ENCODE results near the gene ATRNL1. TPM values are rescaled to one million over a fixed set of nuclear protein-coding genes. Genes with fewer than 3 reads are reported as not detected.

Gene ATRNL1
- total RNA-seq, 1 experiment from 2014 or later, result 1.3 TPM

DNA sequence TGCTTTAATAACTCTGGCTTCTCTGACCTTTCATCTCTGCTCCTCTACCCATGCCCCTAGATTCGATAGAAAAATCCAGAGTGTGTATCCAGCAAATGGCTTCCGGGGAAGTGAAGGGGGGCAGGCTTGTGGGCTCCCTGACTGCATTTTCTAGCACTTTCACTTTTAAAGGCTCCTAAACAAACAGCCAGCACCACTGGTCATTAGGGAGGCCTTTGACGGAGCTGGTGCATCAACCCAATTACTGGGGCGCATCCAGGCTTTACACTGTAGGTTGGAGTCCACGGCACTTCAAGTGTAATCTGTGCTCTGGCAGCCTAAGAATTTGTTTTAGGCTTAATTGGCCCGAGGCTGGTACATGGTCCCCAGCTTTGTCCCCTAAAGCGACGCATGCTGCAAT lies 887.9 kb downstream of the ATRNL1 start:
- ChIA-PET CTCF (no interaction called here), RAD21 (ENCODE audit: low non-redundant PET in 1 of 2, low total read pairs in 2 of 2, uncharacterized antibody in 2 of 2, unreplicated experiment in 2 of 2) (no interaction called here), POLR2A (no interaction called here)
- H3K9me3 ChIP-seq (ENCODE audit: control insufficient read depth in 1 of 2, insufficient read depth in 1 of 2, low read depth in 1 of 2, low read length in 2 of 2), result no peaks in the 10 kb centered on the region
- no peak for TF ChIP-seq JUND (IDR thresholded peaks at IDR 0.05)
- no peak for TF ChIP-seq EZH2phosphoT487 (IDR thresholded peaks at IDR 0.05; ENCODE audit: borderline replicate concordance)
- no peak for TF ChIP-seq CEBPB (IDR thresholded peaks at IDR 0.05; ENCODE audit: low read depth)
- no peak for TF ChIP-seq POLR2A (IDR thresholded peaks at IDR 0.05; ENCODE audit: borderline replicate concordance, extremely low read depth, insufficient read depth, insufficient read length)
- TF ChIP-seq, protein P1, sequence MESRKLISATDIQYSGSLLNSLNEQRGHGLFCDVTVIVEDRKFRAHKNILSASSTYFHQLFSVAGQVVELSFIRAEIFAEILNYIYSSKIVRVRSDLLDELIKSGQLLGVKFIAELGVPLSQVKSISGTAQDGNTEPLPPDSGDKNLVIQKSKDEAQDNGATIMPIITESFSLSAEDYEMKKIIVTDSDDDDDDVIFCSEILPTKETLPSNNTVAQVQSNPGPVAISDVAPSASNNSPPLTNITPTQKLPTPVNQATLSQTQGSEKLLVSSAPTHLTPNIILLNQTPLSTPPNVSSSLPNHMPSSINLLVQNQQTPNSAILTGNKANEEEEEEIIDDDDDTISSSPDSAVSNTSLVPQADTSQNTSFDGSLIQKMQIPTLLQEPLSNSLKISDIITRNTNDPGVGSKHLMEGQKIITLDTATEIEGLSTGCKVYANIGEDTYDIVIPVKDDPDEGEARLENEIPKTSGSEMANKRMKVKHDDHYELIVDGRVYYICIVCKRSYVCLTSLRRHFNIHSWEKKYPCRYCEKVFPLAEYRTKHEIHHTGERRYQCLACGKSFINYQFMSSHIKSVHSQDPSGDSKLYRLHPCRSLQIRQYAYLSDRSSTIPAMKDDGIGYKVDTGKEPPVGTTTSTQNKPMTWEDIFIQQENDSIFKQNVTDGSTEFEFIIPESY (IDR thresholded peaks at IDR 0.05; ENCODE audit: extremely low read depth, insufficient replicate concordance, low read length), result no peak
- TF ChIP-seq, protein P2, sequence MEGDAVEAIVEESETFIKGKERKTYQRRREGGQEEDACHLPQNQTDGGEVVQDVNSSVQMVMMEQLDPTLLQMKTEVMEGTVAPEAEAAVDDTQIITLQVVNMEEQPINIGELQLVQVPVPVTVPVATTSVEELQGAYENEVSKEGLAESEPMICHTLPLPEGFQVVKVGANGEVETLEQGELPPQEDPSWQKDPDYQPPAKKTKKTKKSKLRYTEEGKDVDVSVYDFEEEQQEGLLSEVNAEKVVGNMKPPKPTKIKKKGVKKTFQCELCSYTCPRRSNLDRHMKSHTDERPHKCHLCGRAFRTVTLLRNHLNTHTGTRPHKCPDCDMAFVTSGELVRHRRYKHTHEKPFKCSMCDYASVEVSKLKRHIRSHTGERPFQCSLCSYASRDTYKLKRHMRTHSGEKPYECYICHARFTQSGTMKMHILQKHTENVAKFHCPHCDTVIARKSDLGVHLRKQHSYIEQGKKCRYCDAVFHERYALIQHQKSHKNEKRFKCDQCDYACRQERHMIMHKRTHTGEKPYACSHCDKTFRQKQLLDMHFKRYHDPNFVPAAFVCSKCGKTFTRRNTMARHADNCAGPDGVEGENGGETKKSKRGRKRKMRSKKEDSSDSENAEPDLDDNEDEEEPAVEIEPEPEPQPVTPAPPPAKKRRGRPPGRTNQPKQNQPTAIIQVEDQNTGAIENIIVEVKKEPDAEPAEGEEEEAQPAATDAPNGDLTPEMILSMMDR (IDR thresholded peaks at IDR 0.05 in 2 of 3, conservative IDR thresholded peaks at IDR 0.05 in 1 of 3; ENCODE audit: borderline replicate concordance in 1 of 3, insufficient read depth in 1 of 3, low read depth in 2 of 3, low read length in 2 of 3), result no peak
- TF ChIP-seq FOSL1 (IDR thresholded peaks at IDR 0.05; ENCODE audit: low read depth), result no peak
- no peak for TF ChIP-seq ZFX (IDR thresholded peaks at IDR 0.05)
- no peak for TF ChIP-seq SIN3A (IDR thresholded peaks at IDR 0.05; ENCODE audit: low read depth)
- no peak for TF ChIP-seq RAD21 (IDR thresholded peaks at IDR 0.05; ENCODE audit: low read depth)
- TF ChIP-seq, protein P3, sequence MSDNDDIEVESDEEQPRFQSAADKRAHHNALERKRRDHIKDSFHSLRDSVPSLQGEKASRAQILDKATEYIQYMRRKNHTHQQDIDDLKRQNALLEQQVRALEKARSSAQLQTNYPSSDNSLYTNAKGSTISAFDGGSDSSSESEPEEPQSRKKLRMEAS (IDR thresholded peaks at IDR 0.05), result no peak
- TF ChIP-seq SRF (IDR thresholded peaks at IDR 0.05; ENCODE audit: low read depth), result no peak
- TF ChIP-seq CBX3 (IDR thresholded peaks at IDR 0.05; ENCODE audit: low read depth), result no peak
- no peak for TF ChIP-seq SP1 (IDR thresholded peaks at IDR 0.05; ENCODE audit: low read depth)
- TF ChIP-seq, protein P4, sequence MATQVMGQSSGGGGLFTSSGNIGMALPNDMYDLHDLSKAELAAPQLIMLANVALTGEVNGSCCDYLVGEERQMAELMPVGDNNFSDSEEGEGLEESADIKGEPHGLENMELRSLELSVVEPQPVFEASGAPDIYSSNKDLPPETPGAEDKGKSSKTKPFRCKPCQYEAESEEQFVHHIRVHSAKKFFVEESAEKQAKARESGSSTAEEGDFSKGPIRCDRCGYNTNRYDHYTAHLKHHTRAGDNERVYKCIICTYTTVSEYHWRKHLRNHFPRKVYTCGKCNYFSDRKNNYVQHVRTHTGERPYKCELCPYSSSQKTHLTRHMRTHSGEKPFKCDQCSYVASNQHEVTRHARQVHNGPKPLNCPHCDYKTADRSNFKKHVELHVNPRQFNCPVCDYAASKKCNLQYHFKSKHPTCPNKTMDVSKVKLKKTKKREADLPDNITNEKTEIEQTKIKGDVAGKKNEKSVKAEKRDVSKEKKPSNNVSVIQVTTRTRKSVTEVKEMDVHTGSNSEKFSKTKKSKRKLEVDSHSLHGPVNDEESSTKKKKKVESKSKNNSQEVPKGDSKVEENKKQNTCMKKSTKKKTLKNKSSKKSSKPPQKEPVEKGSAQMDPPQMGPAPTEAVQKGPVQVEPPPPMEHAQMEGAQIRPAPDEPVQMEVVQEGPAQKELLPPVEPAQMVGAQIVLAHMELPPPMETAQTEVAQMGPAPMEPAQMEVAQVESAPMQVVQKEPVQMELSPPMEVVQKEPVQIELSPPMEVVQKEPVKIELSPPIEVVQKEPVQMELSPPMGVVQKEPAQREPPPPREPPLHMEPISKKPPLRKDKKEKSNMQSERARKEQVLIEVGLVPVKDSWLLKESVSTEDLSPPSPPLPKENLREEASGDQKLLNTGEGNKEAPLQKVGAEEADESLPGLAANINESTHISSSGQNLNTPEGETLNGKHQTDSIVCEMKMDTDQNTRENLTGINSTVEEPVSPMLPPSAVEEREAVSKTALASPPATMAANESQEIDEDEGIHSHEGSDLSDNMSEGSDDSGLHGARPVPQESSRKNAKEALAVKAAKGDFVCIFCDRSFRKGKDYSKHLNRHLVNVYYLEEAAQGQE (IDR thresholded peaks at IDR 0.05; ENCODE audit: low read depth), result no peak
- intact Hi-C loops (cut with micrococcal nuclease), result no loop called here
- H3K9ac ChIP-seq (ENCODE audit: low read length), result no peak overlapping the region
- no peak overlapping the region for H3K4me2 ChIP-seq (ENCODE audit: low read length)
- H4K20me1 ChIP-seq (ENCODE audit: insufficient read depth), result no peaks in the 10 kb centered on the region; the same call in 1 of the 2 replicates
- DNase-seq (ENCODE audit: low read depth, low spot score), result no peak
- H3K27ac ChIP-seq (ENCODE audit: low read depth, low read length), result no peak overlapping the region
- no peak overlapping the region for H2AFZ ChIP-seq (ENCODE audit: low read depth, low read length, poor library complexity, severe bottlenecking)
- no TSS peak for BruUV-seq (replicated peaks)
- H3K4me1 ChIP-seq (ENCODE audit: control insufficient read depth in 1 of 2, insufficient read depth in 2 of 2, low read length in 2 of 2), result no peaks in the 10 kb centered on the region
- no peak for ATAC-seq
- no peaks in the 10 kb centered on the region for H3K36me3 ChIP-seq (ENCODE audit: control insufficient read depth in 1 of 2, insufficient read depth in 2 of 2, low read length in 2 of 2)
- peaks cover 39% of the 10 kb centered on the region for H3K27me3 ChIP-seq (ENCODE audit: insufficient read depth, low read length)
- no peaks in the 10 kb centered on the region for H3K9me2 ChIP-seq (ENCODE audit: insufficient read depth)
- no peaks in the 10 kb centered on the region for H3K79me2 ChIP-seq (ENCODE audit: insufficient read depth, low read length)
- H3K4me3 ChIP-seq (replicated peaks in 1 of 2; ENCODE audit: low read depth in 1 of 2, low read length in 2 of 2), result no peak overlapping the region
